ENCODE measurements around the gene PRRC1. TPM values are rescaled to one million over a fixed set of nuclear protein-coding genes. Genes with fewer than 3 reads are reported as not detected.

Gene PRRC1
- polyA plus RNA-seq, 3 donors: 10.8 to 20.6 (median 17.9) TPM

DNA sequence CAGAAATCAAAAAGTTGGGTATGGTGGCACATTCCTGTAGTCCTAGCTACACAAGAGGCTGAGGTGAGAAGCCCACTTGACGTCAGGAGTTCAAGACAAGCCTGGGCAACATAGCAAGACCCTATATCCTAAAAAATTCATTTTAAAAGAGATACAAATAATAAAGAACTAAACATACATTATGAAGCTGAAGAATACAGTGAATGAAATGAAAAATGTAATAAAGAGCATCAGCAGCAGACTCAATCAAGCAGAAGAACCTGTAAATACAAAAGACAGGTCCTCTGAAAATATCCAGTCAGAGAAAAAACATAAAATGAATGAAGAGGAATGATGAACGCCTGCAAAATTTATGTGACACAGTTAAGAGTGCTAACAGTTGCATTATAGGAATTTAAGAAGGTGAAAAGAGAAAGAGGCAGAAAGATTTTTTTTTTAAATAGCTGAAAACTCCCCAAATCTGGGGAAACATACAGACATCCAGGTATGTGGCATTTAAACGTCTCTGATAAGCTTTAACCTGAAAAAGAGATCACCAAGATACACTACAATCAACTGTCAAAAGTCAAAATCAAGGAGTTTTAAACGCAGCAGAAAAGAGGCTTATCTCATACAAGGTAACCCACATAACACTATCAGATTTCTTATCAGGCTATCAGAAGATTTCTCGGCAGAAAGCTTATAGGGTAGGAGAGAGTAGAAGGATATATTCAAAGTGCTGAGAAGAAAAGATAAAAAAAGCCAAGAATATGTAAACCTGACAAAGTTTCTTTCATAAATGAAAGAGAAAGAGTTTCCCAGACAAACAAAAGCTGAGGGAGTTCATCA lies 57.6 kb downstream of the PRRC1 start:
- no peak overlapping the region for H3K4me2 ChIP-seq (replicated peaks; ENCODE audit: extremely low read depth, low read length, poor library complexity, severe bottlenecking)
- no CpG with 5 or more reads among the region's 5 CpGs for WGBS (ENCODE audit: insufficient coverage)
- H3K27me3 ChIP-seq (ENCODE audit: control insufficient read depth in 2 of 2, insufficient read depth in 2 of 2, low read length in 2 of 2): no peaks in the 10 kb centered on the region
- no peaks in the 10 kb centered on the region for H3K4me1 ChIP-seq (ENCODE audit: control insufficient read depth in 1 of 2, insufficient read depth in 2 of 2, low read length in 2 of 2)
- H3K79me2 ChIP-seq (ENCODE audit: insufficient read depth, low read length): no peaks in the 10 kb centered on the region
- Mint-ChIP-seq H3K4me1 (peaks cover 10% of the 10 kb centered on the region), H3K36me3 (no peaks in the 10 kb centered on the region), H3K9me3 (peaks cover 2 to 22% (median 13%) of the 10 kb centered on the region in 7 donors), H3K27me3 (ENCODE audit: low read depth in 3 of 3) (no peaks in the 10 kb centered on the region), H3K27ac (no peak overlapping the region), H3K4me3 (no peak overlapping the region)
- H3K4me3 ChIP-seq (replicated peaks in 1 of 3; ENCODE audit: low read depth in 2 of 3, low read length in 3 of 3): no peak overlapping the region
- H3K27ac ChIP-seq (ENCODE audit: low read depth in 1 of 2, low read length in 2 of 2): no peak overlapping the region
- H3K9me3 ChIP-seq (replicated peaks in 1 of 2; ENCODE audit: control insufficient read depth in 1 of 2, insufficient read depth in 1 of 2, low read length in 2 of 2): peaks cover 0 to 16% of the 10 kb centered on the region in 2 donors
- H2AFZ ChIP-seq (ENCODE audit: insufficient read depth, low read depth, low read length, poor library complexity, severe bottlenecking): no peak overlapping the region
- TF ChIP-seq, protein P1, sequence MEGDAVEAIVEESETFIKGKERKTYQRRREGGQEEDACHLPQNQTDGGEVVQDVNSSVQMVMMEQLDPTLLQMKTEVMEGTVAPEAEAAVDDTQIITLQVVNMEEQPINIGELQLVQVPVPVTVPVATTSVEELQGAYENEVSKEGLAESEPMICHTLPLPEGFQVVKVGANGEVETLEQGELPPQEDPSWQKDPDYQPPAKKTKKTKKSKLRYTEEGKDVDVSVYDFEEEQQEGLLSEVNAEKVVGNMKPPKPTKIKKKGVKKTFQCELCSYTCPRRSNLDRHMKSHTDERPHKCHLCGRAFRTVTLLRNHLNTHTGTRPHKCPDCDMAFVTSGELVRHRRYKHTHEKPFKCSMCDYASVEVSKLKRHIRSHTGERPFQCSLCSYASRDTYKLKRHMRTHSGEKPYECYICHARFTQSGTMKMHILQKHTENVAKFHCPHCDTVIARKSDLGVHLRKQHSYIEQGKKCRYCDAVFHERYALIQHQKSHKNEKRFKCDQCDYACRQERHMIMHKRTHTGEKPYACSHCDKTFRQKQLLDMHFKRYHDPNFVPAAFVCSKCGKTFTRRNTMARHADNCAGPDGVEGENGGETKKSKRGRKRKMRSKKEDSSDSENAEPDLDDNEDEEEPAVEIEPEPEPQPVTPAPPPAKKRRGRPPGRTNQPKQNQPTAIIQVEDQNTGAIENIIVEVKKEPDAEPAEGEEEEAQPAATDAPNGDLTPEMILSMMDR (IDR thresholded peaks at IDR 0.05): no peak
- DNase-seq: no peak
- no peak overlapping the region for H3K9ac ChIP-seq (ENCODE audit: insufficient read depth, low read length, poor library complexity, severe bottlenecking)
- intact Hi-C loops (cut with micrococcal nuclease): no loop called here
- H4K20me1 ChIP-seq (ENCODE audit: insufficient read depth, low read length): no peaks in the 10 kb centered on the region
- H3K36me3 ChIP-seq (replicated peaks in 1 of 2; ENCODE audit: control insufficient read depth in 1 of 2, insufficient read depth in 2 of 2, low read length in 2 of 2): no peaks in the 10 kb centered on the region

GRCh38 chr5:127577458-127577857 lies 60.0 kb downstream of the PRRC1 start:
- no peaks in the 10 kb centered on the region for H3K27me3 ChIP-seq (ENCODE audit: control insufficient read depth in 2 of 2, insufficient read depth in 2 of 2, low read length in 2 of 2)
- no peak overlapping the region for H2AFZ ChIP-seq (ENCODE audit: insufficient read depth, low read depth, low read length, poor library complexity, severe bottlenecking)
- no peak overlapping the region for H3K4me3 ChIP-seq (replicated peaks in 1 of 3; ENCODE audit: low read depth in 2 of 3, low read length in 3 of 3)
- H3K27ac ChIP-seq (ENCODE audit: low read depth in 1 of 2, low read length in 2 of 2): no peak overlapping the region
- no peaks in the 10 kb centered on the region for H3K36me3 Mint-ChIP-seq
- H3K4me1 Mint-ChIP-seq: peaks cover 2% of the 10 kb centered on the region
- no peaks in the 10 kb centered on the region for H4K20me1 ChIP-seq (ENCODE audit: insufficient read depth, low read length)
- no peak for DNase-seq
- no peak overlapping the region for H3K27ac Mint-ChIP-seq
- H3K79me2 ChIP-seq (ENCODE audit: insufficient read depth, low read length): no peaks in the 10 kb centered on the region
- H3K4me1 ChIP-seq (ENCODE audit: control insufficient read depth in 1 of 2, insufficient read depth in 2 of 2, low read length in 2 of 2): no peaks in the 10 kb centered on the region
- H3K36me3 ChIP-seq (replicated peaks in 1 of 2; ENCODE audit: control insufficient read depth in 1 of 2, insufficient read depth in 2 of 2, low read length in 2 of 2): no peaks in the 10 kb centered on the region
- no peak overlapping the region for H3K4me3 Mint-ChIP-seq
- no peak overlapping the region for H3K9ac ChIP-seq (ENCODE audit: insufficient read depth, low read length, poor library complexity, severe bottlenecking)
- H3K9me3 ChIP-seq (replicated peaks in 1 of 2; ENCODE audit: control insufficient read depth in 1 of 2, insufficient read depth in 1 of 2, low read length in 2 of 2): peaks cover 0 to 16% of the 10 kb centered on the region in 2 donors
- H3K27me3 Mint-ChIP-seq (ENCODE audit: low read depth in 3 of 3): peaks cover 0 to 1% (median 0%) of the 10 kb centered on the region in 3 donors
- TF ChIP-seq, protein P1 (IDR thresholded peaks at IDR 0.05): no peak
- no peak overlapping the region for H3K4me2 ChIP-seq (replicated peaks; ENCODE audit: extremely low read depth, low read length, poor library complexity, severe bottlenecking)
- H3K9me3 Mint-ChIP-seq: peaks cover 2 to 26% (median 13%) of the 10 kb centered on the region in 7 donors
- no CpG with 5 or more reads among the region's 1 CpG for WGBS (ENCODE audit: insufficient coverage)
- intact Hi-C loops (cut with micrococcal nuclease): no loop called here

All from CD14-positive monocyte (primary cell).